ENCODE results near the gene KATNB1. TPM values are rescaled to one million over a fixed set of nuclear protein-coding genes. Genes with fewer than 3 reads are reported as not detected.

The KATNB1 gene
- total and polyA plus RNA-seq, 2 experiments from 2014 or later = 31.4 to 65.9 TPM

GRCh38 chr16:57743886-57744641 is 8.5 kb downstream of the KATNB1 start (continued):
- TF ChIP-seq ZNF462 (CRISPR knock-in tag; IDR thresholded peaks at IDR 0.05) = no peak
- no peak for TF ChIP-seq REST (IDR thresholded peaks at IDR 0.05; ENCODE audit: unreplicated experiment)

- H3K4me3 ChIP-seq = no peak overlapping the region
- DNase-seq (ENCODE audit: low spot score) (no peak), ATAC-seq (no peak)
- H3K4me1 ChIP-seq (ENCODE audit: insufficient read depth) = no peaks in the 10 kb centered on the region
- no peaks in the 10 kb centered on the region; the same call in 1 of the 2 replicates for H4K20me1 ChIP-seq (replicated peaks; ENCODE audit: insufficient read depth)
- Mint-ChIP-seq H3K27ac (no peak overlapping the region), H3K4me3 (no peak overlapping the region), H3K4me1 (no peaks in the 10 kb centered on the region; the same call in 2 of the 3 replicates), H3K36me3 (ENCODE audit: low read depth) (peaks cover 13% of the 10 kb centered on the region; the same call in 2 of the 3 replicates), H3K9me3 (no peaks in the 10 kb centered on the region), H3K27me3 (ENCODE audit: insufficient read depth, low read depth, poor library complexity) (peaks cover 5% of the 10 kb centered on the region)
- no peaks in the 10 kb centered on the region for H3F3A ChIP-seq (replicated peaks; ENCODE audit: low read depth)
- H3K27ac ChIP-seq (ENCODE audit: low read depth) = no peak overlapping the region
- H3K9me2 ChIP-seq (ENCODE audit: insufficient read depth) = no peaks in the 10 kb centered on the region
- no peak overlapping the region for H3K4me2 ChIP-seq
- no peak overlapping the region for H2AFZ ChIP-seq
- H3K79me2 ChIP-seq (replicated peaks; ENCODE audit: insufficient read depth) = no peaks in the 10 kb centered on the region
- H3K27me3 ChIP-seq (ENCODE audit: insufficient read depth) = no peaks in the 10 kb centered on the region
- 0 out of 2 replicates have a peak, but pooled peaks cover 7% of the 10 kb centered on the region for H3K36me3 ChIP-seq (ENCODE audit: insufficient read depth)
- TF ChIP-seq ZNF462 (CRISPR knock-in tag; IDR thresholded peaks at IDR 0.05) = no peak
These were observed 9.0 kb downstream of the KATNB1 start for GRCh38 chr16:57744642-57744903.

Measured in GM23338 (cell line).